GM12892 (cell line): ENCODE measurements around the gene HSPA2.

Source experiments
- POLR2A ChIP-seq: IDR thresholded peaks from 2 replicates; pipeline ENCODE4 v1.6.1; 2011; ENCODE audit warnings: low read depth, low read length, control low read depth
- POLR2AphosphoS5 ChIP-seq: IDR thresholded peaks from 2 replicates; pipeline ENCODE4 v1.6.1; 2011; ENCODE audit warnings: low read depth, low read length, control low read depth

- TF ChIP-seq POLR2AphosphoS5: no peak
- TF ChIP-seq POLR2A: no peak
Observed at GRCh38 chr14:64541972-64542835, 1.7 kb downstream of the HSPA2 start.
